Measurements from ENCODE around the gene CUBN.

Gene CUBN

DNA sequence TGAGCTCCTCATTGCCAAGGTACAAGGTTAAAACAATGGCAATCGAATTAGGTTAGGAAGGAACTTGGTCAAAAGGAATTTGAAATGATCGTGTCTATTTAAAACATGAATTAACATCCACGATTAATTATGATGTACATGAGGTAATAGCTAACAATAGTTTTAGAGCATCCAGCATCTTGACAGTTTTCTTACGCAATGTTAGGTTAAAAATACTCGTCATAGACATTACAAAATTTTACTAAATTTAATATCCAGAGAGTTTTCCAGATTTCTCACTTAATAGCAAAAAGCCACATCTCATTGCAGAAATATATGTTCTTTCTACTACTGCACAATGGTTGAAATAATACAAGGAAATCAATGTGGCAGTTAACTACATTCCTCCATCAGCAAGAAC lies 22.6 kb downstream of the CUBN start:
- Histone ChIP-seq H3K4me1 (no peaks in the 10 kb centered on the region), H3K27ac (no peak overlapping the region), H3K4me3 (ENCODE audit: low read depth, low read length) (no peak overlapping the region), H3K27me3 (ENCODE audit: control insufficient read depth, insufficient read depth, low read length) (no peaks in the 10 kb centered on the region), H3K79me2 (no peaks in the 10 kb centered on the region), H3K4me2 (ENCODE audit: low read length) (no peak overlapping the region), H3K9ac (no peak overlapping the region), H2AFZ (no peak overlapping the region), H3K36me3 (ENCODE audit: control insufficient read depth, insufficient read depth, low read length) (no peaks in the 10 kb centered on the region), H3K9me3 (ENCODE audit: control insufficient read depth, low read length) (no peaks in the 10 kb centered on the region)
- TF ChIP-seq, protein P1, sequence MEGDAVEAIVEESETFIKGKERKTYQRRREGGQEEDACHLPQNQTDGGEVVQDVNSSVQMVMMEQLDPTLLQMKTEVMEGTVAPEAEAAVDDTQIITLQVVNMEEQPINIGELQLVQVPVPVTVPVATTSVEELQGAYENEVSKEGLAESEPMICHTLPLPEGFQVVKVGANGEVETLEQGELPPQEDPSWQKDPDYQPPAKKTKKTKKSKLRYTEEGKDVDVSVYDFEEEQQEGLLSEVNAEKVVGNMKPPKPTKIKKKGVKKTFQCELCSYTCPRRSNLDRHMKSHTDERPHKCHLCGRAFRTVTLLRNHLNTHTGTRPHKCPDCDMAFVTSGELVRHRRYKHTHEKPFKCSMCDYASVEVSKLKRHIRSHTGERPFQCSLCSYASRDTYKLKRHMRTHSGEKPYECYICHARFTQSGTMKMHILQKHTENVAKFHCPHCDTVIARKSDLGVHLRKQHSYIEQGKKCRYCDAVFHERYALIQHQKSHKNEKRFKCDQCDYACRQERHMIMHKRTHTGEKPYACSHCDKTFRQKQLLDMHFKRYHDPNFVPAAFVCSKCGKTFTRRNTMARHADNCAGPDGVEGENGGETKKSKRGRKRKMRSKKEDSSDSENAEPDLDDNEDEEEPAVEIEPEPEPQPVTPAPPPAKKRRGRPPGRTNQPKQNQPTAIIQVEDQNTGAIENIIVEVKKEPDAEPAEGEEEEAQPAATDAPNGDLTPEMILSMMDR (IDR thresholded peaks at IDR 0.05) = no peak

DNA sequence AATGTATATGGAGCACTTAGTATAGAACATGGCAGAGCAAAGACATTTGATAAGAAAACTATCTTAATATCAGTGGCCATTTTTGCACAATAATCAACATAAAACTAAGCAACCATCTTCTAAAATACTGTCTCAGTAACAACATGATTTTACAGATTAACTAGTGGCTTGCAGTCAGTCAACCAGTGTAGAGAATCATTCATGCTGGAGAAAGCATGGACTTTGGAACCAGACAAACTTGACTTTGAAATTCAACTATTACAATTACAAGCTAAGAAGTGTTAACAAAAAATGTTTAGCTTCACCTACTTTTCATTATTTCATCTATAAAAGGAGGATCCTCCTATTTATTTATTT lies 27.7 kb downstream of the CUBN start:
- Histone ChIP-seq H3K27me3 (ENCODE audit: control insufficient read depth, insufficient read depth, low read length) (no peaks in the 10 kb centered on the region), H3K4me2 (ENCODE audit: low read length) (no peak overlapping the region), H3K4me1 (no peaks in the 10 kb centered on the region), H3K79me2 (no peaks in the 10 kb centered on the region), H2AFZ (no peak overlapping the region), H3K27ac (no peak overlapping the region), H3K4me3 (ENCODE audit: low read depth, low read length) (no peak overlapping the region), H3K9ac (no peak overlapping the region), H3K36me3 (ENCODE audit: control insufficient read depth, insufficient read depth, low read length) (no peaks in the 10 kb centered on the region), H3K9me3 (ENCODE audit: control insufficient read depth, low read length) (no peaks in the 10 kb centered on the region)
- TF ChIP-seq, protein P1 (IDR thresholded peaks at IDR 0.05) = no peak

DNA sequence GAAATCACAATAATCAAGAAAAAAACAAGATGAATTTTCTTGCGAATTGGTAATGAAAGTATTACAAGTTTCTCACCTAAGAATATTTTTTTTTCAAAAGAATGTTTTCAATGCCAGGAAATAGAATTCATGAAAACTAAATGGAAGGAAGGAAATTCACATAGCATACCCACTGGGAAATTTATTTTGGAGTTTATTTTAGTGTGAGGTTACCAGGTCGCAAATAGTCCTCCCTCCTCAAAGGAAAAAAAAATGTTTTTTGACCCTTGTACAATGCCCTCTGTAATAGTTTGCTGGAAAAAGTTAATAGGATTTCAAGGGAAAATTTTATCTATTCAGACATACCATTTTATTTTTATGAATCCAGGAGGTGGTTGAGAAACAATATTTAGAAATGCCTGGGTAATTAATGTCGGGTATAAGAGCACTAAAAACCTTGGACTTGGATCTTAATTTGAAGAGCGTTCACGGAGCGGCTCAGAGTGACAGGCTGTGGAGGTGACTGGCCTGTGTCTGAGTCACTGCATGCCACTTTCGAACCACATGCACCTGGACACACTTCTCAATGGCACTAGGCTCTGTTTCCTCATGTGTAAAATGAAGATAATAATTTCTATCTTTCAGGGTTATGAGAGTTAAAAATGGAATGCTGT lies 28.2 kb downstream of the CUBN start:
- Histone ChIP-seq H3K4me2 (ENCODE audit: low read length) (no peak overlapping the region), H3K27ac (no peak overlapping the region)

DNA sequence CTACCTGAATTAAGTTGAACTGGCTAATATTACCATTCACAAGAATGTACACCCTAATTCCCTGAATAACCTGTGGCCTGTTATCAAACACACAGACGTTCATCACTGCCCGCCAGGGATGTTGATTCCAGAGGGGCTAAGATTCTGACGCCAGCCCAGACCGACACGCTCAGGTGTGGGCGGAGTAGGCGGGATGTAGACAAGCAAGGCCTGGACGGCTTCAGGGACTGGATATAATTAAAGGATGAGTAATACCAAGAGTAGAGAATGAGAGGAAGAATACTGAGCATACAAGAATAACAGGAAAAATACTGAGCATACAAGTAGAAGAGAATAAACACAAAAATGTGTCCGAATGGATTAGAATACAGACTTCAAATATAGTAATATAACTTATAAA lies 29.0 kb downstream of the CUBN start:
- H3K4me1 ChIP-seq = no peaks in the 10 kb centered on the region
- no peaks in the 10 kb centered on the region for H3K79me2 ChIP-seq
- no peak overlapping the region for H3K27ac ChIP-seq
- no peak overlapping the region for H3K9ac ChIP-seq
- H3K9me3 ChIP-seq (ENCODE audit: control insufficient read depth, low read length) = no peaks in the 10 kb centered on the region
- H3K4me3 ChIP-seq (ENCODE audit: low read depth, low read length) = no peak overlapping the region
- H2AFZ ChIP-seq = no peak overlapping the region
- TF ChIP-seq, protein P1 (IDR thresholded peaks at IDR 0.05) = no peak
- no peaks in the 10 kb centered on the region for H3K27me3 ChIP-seq (ENCODE audit: control insufficient read depth, insufficient read depth, low read length)
- no peaks in the 10 kb centered on the region for H3K36me3 ChIP-seq (ENCODE audit: control insufficient read depth, insufficient read depth, low read length)
- H3K4me2 ChIP-seq (ENCODE audit: low read length) = no peak overlapping the region

More for the DNA sequence above, 28.2 kb downstream of the CUBN start:
- Histone ChIP-seq H3K4me3 (ENCODE audit: low read depth, low read length) (no peak overlapping the region), H2AFZ (no peak overlapping the region), H3K27me3 (ENCODE audit: control insufficient read depth, insufficient read depth, low read length) (no peaks in the 10 kb centered on the region), H3K9me3 (ENCODE audit: control insufficient read depth, low read length) (no peaks in the 10 kb centered on the region), H3K79me2 (no peaks in the 10 kb centered on the region), H3K9ac (no peak overlapping the region), H3K4me1 (no peaks in the 10 kb centered on the region), H3K36me3 (ENCODE audit: control insufficient read depth, insufficient read depth, low read length) (no peaks in the 10 kb centered on the region)
- TF ChIP-seq, protein P1 (IDR thresholded peaks at IDR 0.05) = no peak

DNA sequence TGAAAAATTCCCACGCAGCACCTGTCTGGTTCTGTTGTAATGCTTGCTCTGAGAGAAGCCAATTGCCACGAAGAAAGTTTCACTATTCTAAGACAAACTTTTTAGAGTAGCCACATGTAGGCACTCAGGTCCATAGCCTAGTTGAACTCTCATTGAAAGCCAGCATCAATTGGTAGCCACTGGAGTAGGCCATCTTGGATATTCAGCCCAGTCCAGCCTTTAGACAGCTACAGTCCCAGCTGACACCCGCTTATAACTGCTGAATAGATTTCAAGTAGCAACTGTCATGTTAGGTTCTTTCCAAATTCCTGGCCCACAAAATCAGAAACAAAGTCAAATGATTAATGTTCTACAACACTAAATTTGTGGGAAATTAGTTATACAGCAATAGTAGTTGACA lies 31.6 kb downstream of the CUBN start:
- H2AFZ ChIP-seq = no peak overlapping the region
- no peaks in the 10 kb centered on the region for H3K4me1 ChIP-seq
- H3K9me3 ChIP-seq (ENCODE audit: control insufficient read depth, low read length) = no peaks in the 10 kb centered on the region
- no peaks in the 10 kb centered on the region for H3K36me3 ChIP-seq (ENCODE audit: control insufficient read depth, insufficient read depth, low read length)
- TF ChIP-seq, protein P1 (IDR thresholded peaks at IDR 0.05) = no peak
- H3K79me2 ChIP-seq = no peaks in the 10 kb centered on the region
- H3K27ac ChIP-seq = no peak overlapping the region
- H3K9ac ChIP-seq = no peak overlapping the region
- H3K27me3 ChIP-seq (ENCODE audit: control insufficient read depth, insufficient read depth, low read length) = no peaks in the 10 kb centered on the region
- no peak overlapping the region for H3K4me3 ChIP-seq (ENCODE audit: low read depth, low read length)
- no peak overlapping the region for H3K4me2 ChIP-seq (ENCODE audit: low read length)

All from parathyroid adenoma (tissue), 2 donors.